Activated naive CD8-positive, alpha-beta T cell treated with anti-CD3 and anti-CD28 coated beads, Interleukin-2, amount 50 U/mL, for 24 hours (primary cell): Measurements from ENCODE around the gene CIAPIN1.

Experiments used
- ATAC-seq: fragments of 150-1000 bp; cut with Tn5 transposase; one replicate; pipeline ENCODE4 v1.10.0; 2021
- DNase-seq: peaks from one replicate; pipeline ENCODE4 v3.0.0; 2021
- H3K27ac Mint-ChIP-seq: one replicate; pipeline ENCODE4 v1.8.0; 2021; ENCODE audit warnings: mild to moderate bottlenecking, mixed read lengths
- H3K27me3 Mint-ChIP-seq: one replicate; pipeline ENCODE4 v1.8.0; 2021; ENCODE audit warnings: mixed read lengths
- H3K36me3 Mint-ChIP-seq: one replicate; pipeline ENCODE4 v1.8.0; 2021; ENCODE audit warnings: low read depth, mixed read lengths
- H3K4me1 Mint-ChIP-seq: one replicate; pipeline ENCODE4 v1.8.0; 2021; ENCODE audit warnings: mixed read lengths
- H3K4me3 Mint-ChIP-seq: one replicate; pipeline ENCODE4 v1.8.0; 2021; ENCODE audit warnings: mild to moderate bottlenecking, moderate library complexity, mixed read lengths
- H3K9me3 Mint-ChIP-seq: one replicate; pipeline ENCODE4 v1.8.0; 2021; ENCODE audit warnings: mixed read lengths

The CIAPIN1 gene

DNA sequence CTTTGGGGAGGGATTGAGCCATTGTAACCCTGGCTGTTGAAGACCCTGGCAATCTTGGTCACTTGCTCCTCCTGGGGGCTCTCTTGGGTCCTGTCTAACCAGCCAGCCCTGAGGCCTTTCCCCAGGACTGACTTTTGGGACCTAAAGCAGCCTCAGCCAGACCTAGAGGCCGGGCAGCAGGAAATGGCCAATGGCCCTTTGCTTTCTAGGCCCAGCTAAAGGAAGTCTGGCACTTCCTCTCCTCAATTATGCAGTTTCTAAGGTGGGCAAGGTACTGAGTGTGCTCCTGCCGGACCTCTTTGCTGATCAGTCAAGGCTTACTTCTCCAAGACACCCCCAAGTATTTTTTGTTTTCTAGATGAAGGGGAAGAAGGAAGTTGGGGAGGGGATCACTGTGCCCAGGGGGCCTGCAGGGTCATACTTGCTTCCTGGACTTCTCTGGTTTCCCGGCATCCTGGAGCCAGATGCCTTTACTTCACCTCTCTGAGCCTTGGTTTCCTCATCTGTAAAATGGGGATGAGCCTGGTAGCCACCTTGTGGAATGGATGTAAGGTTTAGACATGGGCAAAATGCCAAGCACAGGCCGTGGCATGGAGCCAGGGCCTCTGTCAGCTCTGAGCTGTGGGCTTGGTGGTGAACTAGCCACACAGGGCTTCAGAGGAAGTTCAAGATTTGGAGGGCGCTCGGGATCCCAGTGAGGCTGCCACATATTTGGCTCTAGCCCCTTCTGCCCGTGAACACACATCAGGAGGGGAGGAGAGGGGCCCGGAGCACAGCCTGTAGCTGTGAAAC lies 66.3 kb downstream of the CIAPIN1 start:
- ATAC-seq (no peak), DNase-seq (peak; percentile 40)
- Mint-ChIP-seq H3K4me1 (peaks cover 49% of the 10 kb centered on the region), H3K4me3 (no peak overlapping the region), H3K36me3 (no peaks in the 10 kb centered on the region), H3K9me3 (no peaks in the 10 kb centered on the region), H3K27me3 (no peaks in the 10 kb centered on the region), H3K27ac (no peak overlapping the region)

GRCh38 chr16:57379579-57379978 lies 67.6 kb downstream of the CIAPIN1 start:
- Mint-ChIP-seq H3K27ac (no peak overlapping the region), H3K9me3 (no peaks in the 10 kb centered on the region), H3K4me3 (no peak overlapping the region), H3K36me3 (no peaks in the 10 kb centered on the region), H3K4me1 (peaks cover 57% of the 10 kb centered on the region), H3K27me3 (no peaks in the 10 kb centered on the region)
- no peak for DNase-seq
- ATAC-seq: no peak
